ENCODE measurements around the gene SUPT5H.

- TF ChIP-seq CTCF (IDR thresholded peaks at IDR 0.05; ENCODE audit: low read depth, low read length) (no peak), MAX (IDR thresholded peaks at IDR 0.05; ENCODE audit: low read depth, low read length) (no peak), MYC (IDR thresholded peaks at IDR 0.05; ENCODE audit: low read depth, low read length) (no peak)
Observed at GRCh38 chr19:39438270-39438934, 7.0 kb upstream of the SUPT5H start.
